Progenitor cell of endocrine pancreas (in vitro differentiated cells): ENCODE measurements around the gene FIGN. TPM values are rescaled to one million over a fixed set of nuclear protein-coding genes. Genes with fewer than 3 reads are reported as not detected.

ENCODE experiments used
- DNase-seq: peaks from one replicate; pipeline ENCODE4 v3.0.0; 2021; ENCODE audit warnings: low spot score; ENCODE audit not compliant: unreplicated experiment
- H3K27ac Mint-ChIP-seq: 2 replicates; pipeline ENCODE4 v1.8.0; 2021; ENCODE audit warnings: mild to moderate bottlenecking, moderate library complexity, mixed read lengths
- H3K27me3 Mint-ChIP-seq: 2 replicates; pipeline ENCODE4 v1.8.0; 2021; ENCODE audit warnings: mixed read lengths
- H3K36me3 Mint-ChIP-seq: 2 replicates; pipeline ENCODE4 v1.8.0; 2022; ENCODE audit warnings: mixed read lengths; ENCODE audit not compliant: insufficient read depth
- H3K4me1 Mint-ChIP-seq: 2 replicates; pipeline ENCODE4 v1.8.0; 2021; ENCODE audit warnings: low read depth, mixed read lengths
- H3K4me3 Mint-ChIP-seq: 2 replicates; pipeline ENCODE4 v1.8.0; 2021; ENCODE audit warnings: low read depth, mild to moderate bottlenecking, moderate library complexity, mixed read lengths
- H3K9me3 Mint-ChIP-seq: 2 replicates; pipeline ENCODE4 v1.8.0; 2021; ENCODE audit warnings: low read depth, mixed read lengths
- total RNA-seq: library from RNA; stranded (reverse); gene quantifications from 2 replicates; pipeline ENCODE4 v1.2.1, GENCODE V29; 2021
- TF ChIP-seq, protein P1 (sequence below): fragments of 200-600 bp; sonication (generic); IDR thresholded peaks from one replicate; pipeline ENCODE4 v1.5.0; 2021; ENCODE audit warnings: antibody characterized with exemption, mild to moderate bottlenecking; ENCODE audit not compliant: unreplicated experiment

Gene FIGN
- total RNA-seq, 1 donor from 2014 or later: 18.0 TPM

DNA sequence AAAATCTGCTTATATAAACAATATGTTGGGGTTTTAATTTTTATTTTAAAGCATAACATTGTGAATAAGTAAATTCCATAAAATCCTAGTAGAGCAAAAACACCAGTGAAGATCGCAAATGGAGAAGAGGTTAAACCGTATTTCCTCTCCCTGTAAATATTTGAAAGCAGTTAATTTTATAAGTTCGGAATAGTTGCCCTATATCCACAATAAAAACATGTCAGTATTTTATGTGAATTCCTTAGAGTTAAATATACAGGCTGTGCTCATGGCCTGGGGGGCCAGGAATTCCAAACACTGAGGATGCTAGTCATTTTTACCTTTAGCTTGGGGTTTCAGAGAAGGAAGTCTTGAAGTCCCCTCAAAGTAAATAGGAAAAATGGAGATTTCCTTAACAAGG lies 135.0 kb downstream of the FIGN start:
- Mint-ChIP-seq H3K27ac (no peak overlapping the region), H3K4me1 (peaks cover 40% of the 10 kb centered on the region), H3K9me3 (no peaks in the 10 kb centered on the region), H3K4me3 (no peak overlapping the region), H3K27me3 (no peaks in the 10 kb centered on the region), H3K36me3 (no peaks in the 10 kb centered on the region)
- no peak for DNase-seq
- TF ChIP-seq, protein P1, sequence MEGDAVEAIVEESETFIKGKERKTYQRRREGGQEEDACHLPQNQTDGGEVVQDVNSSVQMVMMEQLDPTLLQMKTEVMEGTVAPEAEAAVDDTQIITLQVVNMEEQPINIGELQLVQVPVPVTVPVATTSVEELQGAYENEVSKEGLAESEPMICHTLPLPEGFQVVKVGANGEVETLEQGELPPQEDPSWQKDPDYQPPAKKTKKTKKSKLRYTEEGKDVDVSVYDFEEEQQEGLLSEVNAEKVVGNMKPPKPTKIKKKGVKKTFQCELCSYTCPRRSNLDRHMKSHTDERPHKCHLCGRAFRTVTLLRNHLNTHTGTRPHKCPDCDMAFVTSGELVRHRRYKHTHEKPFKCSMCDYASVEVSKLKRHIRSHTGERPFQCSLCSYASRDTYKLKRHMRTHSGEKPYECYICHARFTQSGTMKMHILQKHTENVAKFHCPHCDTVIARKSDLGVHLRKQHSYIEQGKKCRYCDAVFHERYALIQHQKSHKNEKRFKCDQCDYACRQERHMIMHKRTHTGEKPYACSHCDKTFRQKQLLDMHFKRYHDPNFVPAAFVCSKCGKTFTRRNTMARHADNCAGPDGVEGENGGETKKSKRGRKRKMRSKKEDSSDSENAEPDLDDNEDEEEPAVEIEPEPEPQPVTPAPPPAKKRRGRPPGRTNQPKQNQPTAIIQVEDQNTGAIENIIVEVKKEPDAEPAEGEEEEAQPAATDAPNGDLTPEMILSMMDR: no peak

DNA sequence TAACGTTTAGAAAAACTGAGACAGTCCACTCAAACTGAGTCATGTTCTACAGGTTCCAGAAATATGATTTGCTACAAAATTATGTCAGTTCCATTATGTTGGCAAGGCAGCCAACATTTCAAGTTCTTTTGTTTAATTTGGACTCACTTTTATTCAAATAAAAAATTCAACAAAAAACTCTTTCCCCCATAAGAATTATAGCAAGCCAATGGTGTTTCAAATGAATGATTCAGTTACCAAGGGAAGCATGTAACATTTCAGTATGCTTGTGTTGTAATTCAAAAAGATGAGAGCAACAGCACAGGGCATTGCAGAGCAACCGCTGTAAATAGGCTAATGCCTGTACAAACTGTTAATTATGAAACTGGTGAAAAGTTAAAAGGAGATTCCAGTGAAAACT lies 140.8 kb downstream of the FIGN start:
- H3K27me3 Mint-ChIP-seq: no peaks in the 10 kb centered on the region
- DNase-seq: no peak
- H3K9me3 Mint-ChIP-seq: no peaks in the 10 kb centered on the region
- peaks cover 29% of the 10 kb centered on the region for H3K4me1 Mint-ChIP-seq
- H3K4me3 Mint-ChIP-seq: no peak overlapping the region
- H3K36me3 Mint-ChIP-seq: no peaks in the 10 kb centered on the region
- no peak overlapping the region for H3K27ac Mint-ChIP-seq
- TF ChIP-seq, protein P1: no peak

DNA sequence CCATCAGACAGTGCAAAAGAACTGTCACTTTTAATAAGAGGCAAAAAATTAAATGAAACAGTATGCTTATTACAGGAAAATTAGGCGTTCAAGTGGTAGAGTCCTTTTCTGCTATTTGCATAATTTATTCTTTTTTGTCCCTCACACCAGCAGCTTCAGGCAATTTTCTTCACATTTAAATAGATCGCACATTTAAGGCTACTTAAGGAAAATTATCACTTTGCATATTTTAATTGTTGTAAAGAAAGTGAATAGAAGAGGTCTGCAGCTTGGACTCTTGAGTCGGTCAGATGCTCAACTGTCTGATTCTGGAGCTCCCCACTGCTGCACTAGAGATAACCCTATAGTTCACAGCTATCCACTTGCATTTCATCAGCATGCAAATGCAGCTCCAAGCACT lies 141.3 kb downstream of the FIGN start:
- no peak for DNase-seq
- TF ChIP-seq, protein P1: no peak
- H3K27ac Mint-ChIP-seq: no peak overlapping the region
- H3K4me1 Mint-ChIP-seq: peaks cover 26% of the 10 kb centered on the region
- no peaks in the 10 kb centered on the region for H3K9me3 Mint-ChIP-seq
- no peaks in the 10 kb centered on the region for H3K27me3 Mint-ChIP-seq
- no peaks in the 10 kb centered on the region for H3K36me3 Mint-ChIP-seq
- no peak overlapping the region for H3K4me3 Mint-ChIP-seq

DNA sequence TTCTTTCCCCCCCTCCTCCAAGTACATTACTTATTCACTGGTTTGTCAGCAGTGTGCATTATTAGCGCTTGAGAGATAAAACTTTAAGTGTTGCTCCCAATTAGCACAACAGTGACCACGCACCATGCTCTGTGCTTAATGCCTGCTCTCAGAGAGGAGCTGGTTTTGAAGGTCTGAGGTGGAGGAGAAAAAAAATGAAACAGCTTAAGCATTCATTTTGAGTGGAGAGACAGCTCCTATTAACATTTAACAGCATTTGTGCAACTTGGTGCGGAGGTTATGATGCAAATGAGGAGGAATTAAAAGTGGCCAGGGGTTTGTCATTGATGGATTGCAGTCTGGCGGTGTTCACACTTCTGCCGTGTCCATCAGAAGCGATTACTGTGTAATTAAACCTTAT lies 141.8 kb downstream of the FIGN start:
- H3K27me3 Mint-ChIP-seq: no peaks in the 10 kb centered on the region
- H3K4me1 Mint-ChIP-seq: peaks cover 23% of the 10 kb centered on the region
- H3K9me3 Mint-ChIP-seq: no peaks in the 10 kb centered on the region
- DNase-seq: no peak
- H3K4me3 Mint-ChIP-seq: no peak overlapping the region
- no peak overlapping the region for H3K27ac Mint-ChIP-seq
- TF ChIP-seq, protein P1: no peak
- H3K36me3 Mint-ChIP-seq: no peaks in the 10 kb centered on the region

DNA sequence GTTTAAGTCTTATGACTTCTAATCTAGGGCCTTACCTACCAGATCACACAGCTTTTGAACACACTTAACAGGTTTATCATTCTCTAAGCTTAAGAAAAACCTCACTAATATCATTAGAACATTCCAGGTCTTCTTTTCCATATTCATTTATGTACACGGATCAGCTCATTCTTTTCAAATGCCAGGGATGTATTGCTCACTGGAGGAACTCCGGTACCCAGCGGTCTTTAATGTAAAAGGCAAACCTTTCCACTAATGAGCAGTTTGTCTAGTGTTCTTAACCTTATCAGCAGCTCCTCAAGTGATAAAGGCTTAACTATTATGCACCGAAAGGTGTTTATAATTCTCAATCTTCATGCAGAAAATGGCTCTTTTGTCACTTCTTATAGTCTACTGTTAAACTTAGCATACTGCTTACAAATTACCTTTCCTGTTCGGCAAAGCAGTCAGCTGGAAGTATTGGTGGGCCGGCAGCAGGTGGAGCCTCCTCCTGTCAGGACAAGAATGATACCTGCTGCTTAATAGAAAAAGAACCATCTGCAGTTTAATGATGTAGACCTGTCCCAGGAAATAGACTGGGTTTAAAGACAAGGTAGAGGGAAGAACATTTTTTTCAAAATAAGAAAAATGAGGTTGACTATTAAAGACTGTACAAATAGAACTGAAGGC lies 142.7 kb downstream of the FIGN start:
- DNase-seq: no peak
- Mint-ChIP-seq H3K4me1 (peaks cover 23% of the 10 kb centered on the region), H3K36me3 (no peaks in the 10 kb centered on the region), H3K27me3 (no peaks in the 10 kb centered on the region), H3K9me3 (no peaks in the 10 kb centered on the region), H3K4me3 (no peak overlapping the region), H3K27ac (no peak overlapping the region)
- TF ChIP-seq, protein P1: no peak
